ENCODE results near the gene BAZ2A.

GRCh38 chr12:56546680-56547079 lies 83.4 kb downstream of the BAZ2A start:
- no peak for TF ChIP-seq CTCF (IDR thresholded peaks at IDR 0.05)
- TF ChIP-seq EP300 (IDR thresholded peaks at IDR 0.05), result no peak
